ENCODE results near the gene HERC4.

HERC4 gene

GRCh38 chr10:67936416-67936815 lies 138.7 kb downstream of the HERC4 start:
- Mint-ChIP-seq H3K27me3 (no peaks in the 10 kb centered on the region), H3K36me3 (ENCODE audit: low read depth) (peaks cover 52% of the 10 kb centered on the region), H3K9me3 (no peaks in the 10 kb centered on the region), H3K4me3 (no peak overlapping the region), H3K4me1 (ENCODE audit: low read depth) (peaks cover 27% of the 10 kb centered on the region), H3K27ac (no peak overlapping the region)
- intact Hi-C loops (cut with micrococcal nuclease), result no loop called here

DNA sequence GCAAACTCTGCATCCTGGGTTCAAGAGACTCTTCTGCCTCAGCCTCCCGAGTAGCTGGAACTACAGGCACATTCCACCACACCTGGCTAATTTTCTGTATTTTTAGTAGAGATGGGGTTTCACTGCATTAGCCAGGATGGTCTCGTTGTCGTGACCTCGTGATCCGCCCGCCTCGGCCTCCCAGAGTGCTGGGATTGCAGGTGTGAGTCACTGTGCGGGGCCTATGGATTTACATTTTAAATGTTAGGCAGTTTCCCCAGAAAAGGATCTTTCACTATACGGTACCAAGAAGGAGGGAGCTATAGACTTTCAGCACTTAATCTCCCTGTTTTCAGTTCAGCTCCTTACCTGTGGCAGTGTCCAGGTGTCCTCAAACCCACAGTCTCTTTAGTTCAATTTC lies 139.9 kb downstream of the HERC4 start:
- Mint-ChIP-seq H3K9me3 (no peaks in the 10 kb centered on the region), H3K4me1 (ENCODE audit: low read depth) (peaks cover 27% of the 10 kb centered on the region), H3K27ac (peak overlapping the region; percentile 98), H3K4me3 (no peak overlapping the region), H3K36me3 (ENCODE audit: low read depth) (peaks cover 56% of the 10 kb centered on the region), H3K27me3 (no peaks in the 10 kb centered on the region)
- intact Hi-C loops (cut with micrococcal nuclease), result no loop called here

DNA sequence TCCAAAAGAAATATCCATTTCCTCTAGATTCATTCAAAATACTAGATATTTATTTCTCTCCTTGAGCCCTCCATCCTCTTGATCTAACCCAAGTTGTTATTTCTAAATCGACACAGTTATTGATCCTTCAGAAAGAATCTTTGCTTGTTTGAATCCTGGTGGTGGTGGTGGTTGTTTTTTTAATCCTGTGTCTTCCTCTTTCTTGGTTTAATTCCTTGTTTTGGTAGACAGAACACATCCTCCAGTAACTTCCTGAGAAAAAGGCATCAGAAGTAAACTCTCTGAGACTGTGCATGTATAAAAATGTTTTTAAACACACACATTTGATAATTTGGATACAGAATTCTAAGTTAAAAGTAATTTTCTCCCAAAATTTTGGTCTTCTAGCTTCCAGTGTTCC lies 140.7 kb downstream of the HERC4 start:
- intact Hi-C loops (cut with micrococcal nuclease), result no loop called here
- Mint-ChIP-seq H3K4me3 (peak overlapping the region; percentile 73), H3K9me3 (no peaks in the 10 kb centered on the region), H3K36me3 (ENCODE audit: low read depth) (peaks cover 65% of the 10 kb centered on the region), H3K4me1 (ENCODE audit: low read depth) (peaks cover 27% of the 10 kb centered on the region), H3K27ac (peak overlapping the region; percentile 98), H3K27me3 (no peaks in the 10 kb centered on the region)

- H3K27ac Mint-ChIP-seq, result peak overlapping the region; percentile 98
Measured at GRCh38 chr10:67933199-67933598, 141.9 kb downstream of the HERC4 start.

DNA sequence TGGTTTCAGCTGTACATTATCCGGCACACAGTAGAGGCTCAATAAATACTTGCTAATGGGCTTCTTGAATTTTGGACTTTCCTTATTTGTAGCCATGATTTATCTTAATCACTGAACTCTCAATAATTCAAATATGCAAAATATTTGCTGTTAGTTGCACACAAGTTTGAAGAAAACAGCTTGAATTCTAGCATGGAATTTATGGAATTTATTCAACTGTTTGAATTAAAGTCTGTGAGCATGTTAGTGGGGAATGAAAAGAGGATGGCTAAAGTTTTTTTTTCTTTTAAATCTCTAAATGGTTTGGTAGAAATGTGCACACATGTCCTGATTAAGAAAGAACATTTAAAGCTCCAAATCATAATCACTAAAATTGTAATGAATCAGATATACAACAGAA lies 148.1 kb downstream of the HERC4 start:
- Mint-ChIP-seq H3K9me3 (no peaks in the 10 kb centered on the region), H3K27me3 (no peaks in the 10 kb centered on the region), H3K4me1 (ENCODE audit: low read depth) (no peaks in the 10 kb centered on the region), H3K27ac (no peak overlapping the region), H3K4me3 (no peak overlapping the region), H3K36me3 (ENCODE audit: low read depth) (peaks cover 77% of the 10 kb centered on the region)
- intact Hi-C loops (cut with micrococcal nuclease), result no loop called here

More at GRCh38 chr10:67933199-67933598, 141.9 kb downstream of the HERC4 start:
- Mint-ChIP-seq H3K9me3 (no peaks in the 10 kb centered on the region), H3K4me3 (no peak overlapping the region), H3K4me1 (ENCODE audit: low read depth) (peaks cover 27% of the 10 kb centered on the region), H3K36me3 (ENCODE audit: low read depth) (peaks cover 67% of the 10 kb centered on the region), H3K27me3 (no peaks in the 10 kb centered on the region)
- intact Hi-C loops (cut with micrococcal nuclease), result no loop called here

DNA sequence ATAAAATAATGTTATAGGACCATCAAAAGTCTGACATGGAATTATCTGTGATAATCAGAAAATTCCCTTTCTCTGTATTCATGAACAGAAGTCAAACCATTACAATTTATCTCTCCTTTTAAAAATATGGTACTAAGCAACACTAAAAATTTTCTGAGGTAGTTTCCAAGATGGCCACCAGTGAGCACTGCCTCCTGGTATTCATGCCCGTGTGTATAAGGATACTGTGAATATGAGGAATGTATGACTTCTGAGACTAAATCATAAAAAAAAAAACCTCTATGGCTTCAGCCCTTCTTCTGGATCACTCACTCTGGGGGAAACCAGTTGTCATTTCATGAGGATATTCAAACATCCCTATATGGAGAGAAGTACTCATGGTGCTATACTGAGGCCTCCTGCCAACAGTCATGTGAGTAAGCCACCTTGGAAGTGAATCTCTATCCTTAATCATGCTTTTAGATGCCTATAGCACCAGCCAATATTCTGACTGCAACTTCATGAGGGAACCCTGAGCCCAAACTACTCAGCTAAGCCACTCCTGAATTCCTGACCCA lies 149.6 kb downstream of the HERC4 start:
- H3K27me3 Mint-ChIP-seq, result no peaks in the 10 kb centered on the region
- H3K27ac Mint-ChIP-seq, result no peak overlapping the region
- H3K4me3 Mint-ChIP-seq, result no peak overlapping the region
- no peaks in the 10 kb centered on the region for H3K4me1 Mint-ChIP-seq (ENCODE audit: low read depth)
- H3K9me3 Mint-ChIP-seq, result no peaks in the 10 kb centered on the region
- H3K36me3 Mint-ChIP-seq (ENCODE audit: low read depth), result peaks cover 65% of the 10 kb centered on the region
- intact Hi-C loops (cut with micrococcal nuclease), result no loop called here

DNA sequence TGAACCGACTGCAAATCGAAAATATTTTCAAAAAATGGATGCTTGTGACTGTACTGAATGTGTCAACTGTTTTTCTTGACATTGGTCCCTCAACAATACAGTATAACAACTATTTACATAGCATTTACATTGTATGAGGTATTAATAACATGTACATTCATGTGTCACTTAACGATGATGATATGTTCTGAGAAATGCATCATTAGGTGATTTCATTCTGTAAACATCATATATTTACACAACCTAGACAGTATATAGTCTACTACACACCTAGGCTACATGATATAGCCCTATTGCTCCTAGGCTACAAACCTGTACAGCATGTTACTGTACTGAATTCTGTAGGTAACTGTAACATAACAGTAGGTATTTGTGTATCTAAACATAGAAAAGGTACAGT lies 150.9 kb downstream of the HERC4 start:
- intact Hi-C loops (cut with micrococcal nuclease), result no loop called here
- Mint-ChIP-seq H3K36me3 (ENCODE audit: low read depth) (peaks cover 65% of the 10 kb centered on the region), H3K4me3 (no peak overlapping the region), H3K4me1 (ENCODE audit: low read depth) (no peaks in the 10 kb centered on the region), H3K9me3 (no peaks in the 10 kb centered on the region), H3K27me3 (no peaks in the 10 kb centered on the region), H3K27ac (no peak overlapping the region)

- no peak overlapping the region for H3K27ac Mint-ChIP-seq
- no peak overlapping the region for H3K4me3 Mint-ChIP-seq
- H3K27me3 Mint-ChIP-seq, result no peaks in the 10 kb centered on the region
- H3K36me3 Mint-ChIP-seq (ENCODE audit: low read depth), result peaks cover 65% of the 10 kb centered on the region
- no peaks in the 10 kb centered on the region for H3K4me1 Mint-ChIP-seq (ENCODE audit: low read depth)
- H3K9me3 Mint-ChIP-seq, result no peaks in the 10 kb centered on the region
- intact Hi-C loops (cut with micrococcal nuclease), result no loop called here
Measured at GRCh38 chr10:67923551-67923950, 151.5 kb downstream of the HERC4 start.

GRCh38 chr10:67921065-67921464 lies 154.0 kb downstream of the HERC4 start:
- H3K27me3 Mint-ChIP-seq, result no peaks in the 10 kb centered on the region
- no peaks in the 10 kb centered on the region for H3K9me3 Mint-ChIP-seq
- peaks cover 59% of the 10 kb centered on the region for H3K36me3 Mint-ChIP-seq (ENCODE audit: low read depth)
- no peak overlapping the region for H3K27ac Mint-ChIP-seq
- H3K4me1 Mint-ChIP-seq (ENCODE audit: low read depth), result no peaks in the 10 kb centered on the region
- intact Hi-C loops (cut with micrococcal nuclease), result no loop called here
- no peak overlapping the region for H3K4me3 Mint-ChIP-seq

- Mint-ChIP-seq H3K27me3 (no peaks in the 10 kb centered on the region), H3K9me3 (no peaks in the 10 kb centered on the region), H3K36me3 (ENCODE audit: low read depth) (peaks cover 70% of the 10 kb centered on the region), H3K27ac (no peak overlapping the region), H3K4me1 (ENCODE audit: low read depth) (peaks cover 10% of the 10 kb centered on the region), H3K4me3 (no peak overlapping the region)
- intact Hi-C loops (cut with micrococcal nuclease), result loop anchor here (10.0 kb wide), 1 partner anchor 427 kb away; no protein-coding TSS in a partner anchor
Measured at GRCh38 chr10:67917679-67918078, 157.4 kb downstream of the HERC4 start.

DNA sequence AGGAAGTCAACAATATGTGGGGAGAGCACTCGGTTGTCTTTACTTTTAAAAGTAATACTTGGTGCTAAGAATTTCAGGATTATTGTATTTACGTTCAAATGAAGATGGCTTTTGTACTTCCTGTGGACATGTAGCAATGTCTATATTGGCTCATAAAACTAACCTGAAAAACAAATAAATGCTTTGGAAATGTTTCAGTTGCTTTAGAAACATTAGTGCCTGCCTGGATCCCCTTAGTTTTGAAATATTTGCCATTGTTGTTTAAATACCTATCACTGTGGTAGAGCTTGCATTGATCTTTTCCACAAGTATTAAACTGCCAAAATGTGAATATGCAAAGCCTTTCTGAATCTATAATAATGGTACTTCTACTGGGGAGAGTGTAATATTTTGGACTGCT lies 157.9 kb downstream of the HERC4 start:
- no peak overlapping the region for H3K4me3 Mint-ChIP-seq
- H3K27ac Mint-ChIP-seq, result no peak overlapping the region
- intact Hi-C loops (cut with micrococcal nuclease), result loop anchor here (10.0 kb wide), 1 partner anchor 428 kb away; no protein-coding TSS in a partner anchor
- H3K9me3 Mint-ChIP-seq, result no peaks in the 10 kb centered on the region
- no peaks in the 10 kb centered on the region for H3K27me3 Mint-ChIP-seq
- H3K36me3 Mint-ChIP-seq (ENCODE audit: low read depth), result peaks cover 73% of the 10 kb centered on the region
- H3K4me1 Mint-ChIP-seq (ENCODE audit: low read depth), result peaks cover 11% of the 10 kb centered on the region

GRCh38 chr10:67914777-67915340 lies 160.2 kb downstream of the HERC4 start:
- no peaks in the 10 kb centered on the region for H3K9me3 Mint-ChIP-seq
- intact Hi-C loops (cut with micrococcal nuclease), result loop anchor here (10.0 kb wide), 1 partner anchor 430 kb away; no protein-coding TSS in a partner anchor
- H3K27ac Mint-ChIP-seq, result no peak overlapping the region
- H3K4me1 Mint-ChIP-seq (ENCODE audit: low read depth), result peaks cover 11% of the 10 kb centered on the region
- H3K27me3 Mint-ChIP-seq, result no peaks in the 10 kb centered on the region
- peaks cover 86% of the 10 kb centered on the region for H3K36me3 Mint-ChIP-seq (ENCODE audit: low read depth)
- H3K4me3 Mint-ChIP-seq, result no peak overlapping the region

GRCh38 chr10:67912331-67912946 lies 162.6 kb downstream of the HERC4 start:
- Mint-ChIP-seq H3K9me3 (no peaks in the 10 kb centered on the region), H3K4me1 (ENCODE audit: low read depth) (peaks cover 11% of the 10 kb centered on the region), H3K4me3 (no peak overlapping the region), H3K27me3 (no peaks in the 10 kb centered on the region), H3K27ac (no peak overlapping the region), H3K36me3 (ENCODE audit: low read depth) (peaks cover 95% of the 10 kb centered on the region)
- intact Hi-C loops (cut with micrococcal nuclease), result loop anchor here (10.0 kb wide), 1 partner anchor 432 kb away; no protein-coding TSS in a partner anchor

GRCh38 chr10:67903581-67903980 lies 171.5 kb downstream of the HERC4 start:
- Mint-ChIP-seq H3K4me1 (ENCODE audit: low read depth) (no peaks in the 10 kb centered on the region), H3K27me3 (no peaks in the 10 kb centered on the region), H3K4me3 (no peak overlapping the region), H3K27ac (peak overlapping the region; percentile 15), H3K36me3 (ENCODE audit: low read depth) (peaks cover 91% of the 10 kb centered on the region), H3K9me3 (no peaks in the 10 kb centered on the region)
- intact Hi-C loops (cut with micrococcal nuclease), result no loop called here

Measured in dendritic cell treated with granulocyte-macrophage colony-stimulating factor and Interleukin-4, amounts not matched to agents 40 ng/mL and 50 ng/mL, for 4 days (primary cell).